GM18505 (cell line): ENCODE results near the gene ATP1B1.
"Not testable (repeated sequence)": the region's sequence is repeated elsewhere in the genome, so short reads cannot be mapped to it uniquely, and the experiment has no call there.

ENCODE experiments used
- ATAC-seq: cut with Tn5 transposase; IDR thresholded peaks from one replicate; pipeline ENCODE4 v1.9.1; 2021; ENCODE audit not compliant: unreplicated experiment
- POLR2A ChIP-seq: IDR thresholded peaks from 4 replicates; pipeline ENCODE4 v1.6.1; 2011; ENCODE audit warnings: borderline replicate concordance; ENCODE audit not compliant: insufficient read depth, insufficient read length; ENCODE audit errors: extremely low read depth

Gene ATP1B1

DNA sequence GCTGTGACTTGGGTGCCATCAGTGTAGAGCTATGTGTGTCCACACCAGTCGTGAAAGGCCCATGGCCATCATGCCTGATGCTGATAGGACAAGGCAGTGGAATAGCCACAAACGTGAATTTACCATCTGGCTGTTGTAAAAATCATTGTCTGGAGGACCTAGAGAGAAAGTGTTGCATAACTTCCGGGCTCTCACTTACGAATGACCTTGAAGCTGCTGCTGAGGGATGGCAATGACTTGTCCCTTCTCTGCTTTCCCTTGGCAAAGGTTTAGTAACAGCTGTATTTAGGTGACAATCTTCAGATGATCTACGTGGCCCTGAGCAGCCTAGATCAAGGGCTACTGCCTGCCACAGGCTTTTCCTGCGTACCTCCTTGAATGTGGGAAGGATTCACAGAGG lies 5.8 kb downstream of the ATP1B1 start:
- ATAC-seq: no peak
- TF ChIP-seq POLR2A: no peak

DNA sequence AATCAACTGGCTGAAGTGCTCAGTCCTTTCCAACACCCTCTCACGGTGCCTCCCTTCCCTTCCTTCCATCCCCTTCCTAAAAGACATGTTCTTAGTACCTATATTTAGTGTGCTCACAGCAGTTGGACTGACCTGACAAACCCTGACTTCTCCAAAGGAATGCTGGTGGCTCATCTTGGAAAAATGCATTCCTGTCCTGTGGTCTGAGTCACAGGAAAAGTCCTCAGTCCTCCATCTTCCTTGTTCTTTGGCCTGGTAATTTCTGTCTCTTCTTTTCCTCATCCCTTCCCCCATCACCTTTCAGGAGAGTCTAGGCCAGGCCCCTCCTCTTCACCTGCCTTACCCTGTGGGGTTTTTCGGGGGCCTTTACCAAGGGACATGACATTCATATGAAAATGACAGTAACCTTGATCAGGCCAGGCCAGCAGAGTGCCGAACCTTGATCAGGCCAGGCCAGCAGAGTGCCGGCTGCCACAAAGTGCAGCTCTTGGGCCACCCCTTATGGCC lies 7.2 kb downstream of the ATP1B1 start:
- TF ChIP-seq POLR2A: no peak
- no peak for ATAC-seq

GRCh38 chr1:169115891-169116585 lies 9.5 kb downstream of the ATP1B1 start:
- TF ChIP-seq POLR2A: no peak
- peak; percentile 56 for ATAC-seq

DNA sequence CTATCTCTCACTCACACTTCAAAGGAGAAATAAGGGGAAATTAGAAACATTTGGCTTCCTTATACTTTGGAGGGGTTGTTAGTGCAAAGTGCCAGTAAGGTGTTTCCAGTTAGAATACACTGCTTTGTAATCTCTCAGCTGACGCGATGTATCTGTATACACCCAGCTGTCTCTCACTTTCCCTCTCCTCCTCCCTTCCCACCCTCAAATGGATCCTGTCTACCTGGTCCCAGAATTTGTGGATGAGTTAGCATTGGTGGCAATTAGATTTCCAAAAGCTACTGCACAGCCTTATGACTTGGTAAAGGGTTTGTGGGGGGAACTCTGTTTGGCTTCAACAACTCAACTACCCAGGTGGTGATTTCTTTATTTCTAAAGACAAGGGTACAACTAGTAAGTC lies 10.5 kb downstream of the ATP1B1 start:
- TF ChIP-seq POLR2A: no peak
- ATAC-seq: no peak

DNA sequence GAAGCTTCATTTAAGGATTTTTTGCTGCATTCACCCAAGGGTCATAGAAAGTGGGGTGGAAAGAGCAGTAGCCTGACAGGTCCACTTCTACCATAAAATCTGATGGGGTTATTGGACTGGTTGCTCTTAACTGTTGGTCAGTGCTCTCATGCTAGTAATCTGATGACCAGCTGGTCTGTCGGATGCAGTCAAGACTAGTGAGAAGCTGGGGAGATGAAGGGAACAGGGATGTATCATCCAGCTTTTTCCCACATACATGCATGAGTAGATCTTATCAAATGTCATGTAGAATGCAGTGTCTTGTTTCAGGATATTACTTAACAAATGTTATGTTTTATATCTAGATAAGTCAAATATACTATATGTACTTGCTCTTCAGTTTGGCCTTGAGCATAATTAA lies 11.1 kb downstream of the ATP1B1 start:
- TF ChIP-seq POLR2A: no peak
- ATAC-seq: no peak

GRCh38 chr1:169118227-169118626 lies 11.7 kb downstream of the ATP1B1 start:
- no peak for TF ChIP-seq POLR2A
- no peak for ATAC-seq

DNA sequence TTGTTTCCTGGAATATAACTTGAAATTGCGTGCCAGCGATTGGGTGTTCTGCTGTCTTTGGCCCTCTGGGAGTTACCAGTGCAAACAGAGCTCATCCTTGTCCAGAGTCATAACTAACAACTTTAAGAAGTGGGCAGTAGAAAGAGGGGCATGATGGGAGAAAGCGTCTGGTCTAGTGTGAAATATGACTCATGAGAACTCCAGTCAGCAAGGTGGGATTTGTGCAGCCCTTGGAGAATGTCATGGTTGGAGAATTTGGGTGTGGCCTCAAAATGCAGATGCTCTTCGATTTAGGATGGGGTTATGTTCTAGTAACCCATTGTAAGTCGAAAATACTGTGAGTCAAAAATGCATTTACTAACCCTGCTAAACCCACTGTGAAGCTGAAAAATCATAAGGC lies 12.9 kb downstream of the ATP1B1 start:
- TF ChIP-seq POLR2A: no peak
- ATAC-seq: no peak

- ATAC-seq: no peak
- TF ChIP-seq POLR2A: no peak
These were observed 13.6 kb downstream of the ATP1B1 start for GRCh38 chr1:169120066-169120465.

DNA sequence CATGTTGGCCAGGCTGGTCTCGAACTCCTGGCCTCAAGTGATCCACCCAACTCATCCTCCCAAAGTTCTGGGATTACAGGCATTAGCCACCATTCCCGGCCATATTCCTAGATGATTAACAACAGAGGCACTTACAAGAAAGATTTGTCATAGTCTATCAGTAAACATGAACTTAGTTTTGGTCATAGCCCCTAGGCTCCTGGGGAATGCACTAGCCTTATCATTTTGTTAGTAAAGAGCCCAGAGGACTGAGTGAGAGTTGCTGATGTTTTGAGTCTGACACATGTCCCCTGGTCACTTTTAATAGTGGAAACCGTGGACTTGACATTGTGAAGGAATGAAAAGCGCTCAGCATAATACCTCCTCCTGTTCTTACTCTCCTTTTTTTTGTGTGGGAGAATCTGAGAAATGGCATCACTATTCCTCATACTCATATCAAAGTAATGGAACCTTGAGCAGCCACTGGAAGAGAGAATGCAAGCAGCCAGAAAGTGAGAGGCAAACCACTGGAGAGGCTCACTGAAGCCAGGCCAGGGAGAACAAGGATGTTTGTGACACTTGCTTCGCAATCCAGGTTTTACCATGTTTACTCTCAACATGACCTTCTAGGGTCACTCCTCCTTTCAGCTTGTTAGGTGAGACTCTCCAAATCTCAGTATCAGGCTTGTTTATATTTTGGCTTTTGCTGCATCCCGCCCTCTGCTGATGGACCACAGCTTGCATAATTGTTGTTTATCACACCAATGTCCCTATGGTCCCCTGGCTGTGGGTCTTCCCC lies 14.8 kb downstream of the ATP1B1 start:
- ATAC-seq: no peak
- TF ChIP-seq POLR2A: no peak

DNA sequence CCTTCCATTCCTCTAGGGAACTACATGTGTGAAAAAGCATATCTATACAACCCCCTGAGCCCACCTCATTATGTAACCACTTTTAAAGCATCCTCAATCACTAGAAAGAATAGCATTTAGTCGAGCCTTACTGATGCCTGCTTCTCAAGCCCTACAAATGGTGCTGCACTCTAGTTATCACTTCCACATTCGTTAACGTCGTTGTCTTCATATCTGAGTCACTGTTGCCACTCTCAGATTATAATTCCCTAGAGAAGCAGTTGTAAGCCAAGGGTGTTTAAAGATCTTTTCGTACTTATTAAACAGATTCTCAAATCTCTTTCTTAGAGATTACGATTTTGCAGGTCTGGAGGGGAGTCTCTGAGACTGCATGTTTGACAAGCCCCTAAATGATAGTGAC lies 16.5 kb downstream of the ATP1B1 start:
- no peak for ATAC-seq
- no peak for TF ChIP-seq POLR2A

GRCh38 chr1:169124459-169124858 lies 18.0 kb downstream of the ATP1B1 start:
- no peak for ATAC-seq
- TF ChIP-seq POLR2A: no peak

GRCh38 chr1:169125597-169125996 lies 19.1 kb downstream of the ATP1B1 start:
- not testable (repeated sequence) for ATAC-seq

DNA sequence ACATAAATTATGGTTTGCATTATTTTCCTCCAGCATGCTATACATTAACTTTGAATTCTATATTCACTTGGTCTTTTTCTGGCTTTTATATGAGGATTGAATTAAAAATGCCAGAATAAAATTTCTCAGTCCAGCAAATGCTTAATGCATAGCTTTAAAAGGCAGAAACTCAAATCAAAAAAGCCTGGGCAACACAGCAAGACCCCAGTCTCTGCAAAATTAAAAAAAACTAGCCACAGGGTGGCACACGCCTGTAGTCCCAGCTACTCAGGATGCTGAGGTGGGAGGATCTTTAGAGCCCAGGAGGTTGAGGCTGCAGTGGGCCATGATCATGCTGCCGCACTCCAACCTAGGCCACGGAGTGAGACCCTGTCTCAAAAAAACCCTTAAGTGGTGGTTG lies 19.8 kb downstream of the ATP1B1 start:
- no peak for ATAC-seq

GRCh38 chr1:169127305-169127704 lies 20.8 kb downstream of the ATP1B1 start:
- no peak for ATAC-seq
- no peak for TF ChIP-seq POLR2A

More for the DNA sequence above, 19.8 kb downstream of the ATP1B1 start:
- TF ChIP-seq POLR2A: no peak
